DND-41 (cell line): ENCODE data around the gene RHEBL1.

Source experiments
- EZH2 ChIP-seq: IDR thresholded peaks from 3 replicates; pipeline ENCODE4 v1.6.1; 2012; ENCODE audit warnings: borderline replicate concordance, low read depth, mild to moderate bottlenecking, moderate library complexity, low read length, inconsistent platforms; ENCODE audit not compliant: severe bottlenecking
- TF ChIP-seq, protein P1 (sequence below): IDR thresholded peaks from 2 replicates; pipeline ENCODE4 v1.5.1; 2012; ENCODE audit warnings: borderline replicate concordance, low read length, moderate library complexity, mild to moderate bottlenecking; ENCODE audit not compliant: poor library complexity, severe bottlenecking; ENCODE audit errors: extremely low read depth

DNA sequence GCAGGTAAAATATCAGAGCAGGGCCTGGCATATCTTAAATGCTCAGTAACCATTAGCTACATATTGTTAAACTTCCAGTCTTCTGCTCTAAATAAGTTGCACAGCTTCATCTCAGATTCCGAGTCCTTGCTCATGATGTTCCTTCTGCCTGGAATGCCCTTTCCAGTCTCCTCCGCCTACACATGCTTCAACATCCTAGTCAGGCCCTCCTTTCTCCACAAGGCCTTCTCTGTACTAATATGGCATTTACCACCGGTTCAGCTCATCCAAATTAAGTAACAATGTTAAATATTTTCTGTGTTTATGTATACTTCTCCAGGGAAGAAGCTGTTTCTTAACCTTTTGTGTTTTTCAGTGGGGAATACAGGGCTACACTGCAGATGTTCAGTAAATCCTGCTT lies 16.3 kb upstream of the RHEBL1 start:
- TF ChIP-seq, protein P1, sequence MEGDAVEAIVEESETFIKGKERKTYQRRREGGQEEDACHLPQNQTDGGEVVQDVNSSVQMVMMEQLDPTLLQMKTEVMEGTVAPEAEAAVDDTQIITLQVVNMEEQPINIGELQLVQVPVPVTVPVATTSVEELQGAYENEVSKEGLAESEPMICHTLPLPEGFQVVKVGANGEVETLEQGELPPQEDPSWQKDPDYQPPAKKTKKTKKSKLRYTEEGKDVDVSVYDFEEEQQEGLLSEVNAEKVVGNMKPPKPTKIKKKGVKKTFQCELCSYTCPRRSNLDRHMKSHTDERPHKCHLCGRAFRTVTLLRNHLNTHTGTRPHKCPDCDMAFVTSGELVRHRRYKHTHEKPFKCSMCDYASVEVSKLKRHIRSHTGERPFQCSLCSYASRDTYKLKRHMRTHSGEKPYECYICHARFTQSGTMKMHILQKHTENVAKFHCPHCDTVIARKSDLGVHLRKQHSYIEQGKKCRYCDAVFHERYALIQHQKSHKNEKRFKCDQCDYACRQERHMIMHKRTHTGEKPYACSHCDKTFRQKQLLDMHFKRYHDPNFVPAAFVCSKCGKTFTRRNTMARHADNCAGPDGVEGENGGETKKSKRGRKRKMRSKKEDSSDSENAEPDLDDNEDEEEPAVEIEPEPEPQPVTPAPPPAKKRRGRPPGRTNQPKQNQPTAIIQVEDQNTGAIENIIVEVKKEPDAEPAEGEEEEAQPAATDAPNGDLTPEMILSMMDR = no peak
- no peak for TF ChIP-seq EZH2
